ENCODE results near the gene CTNNBL1. TPM values are rescaled to one million over a fixed set of nuclear protein-coding genes. Genes with fewer than 3 reads are reported as not detected.
"Not testable (repeated sequence)": the region's sequence is repeated elsewhere in the genome, so short reads cannot be mapped to it uniquely, and the experiment has no call there.

CTNNBL1 gene
- polyA plus RNA-seq, 4 donors, result 36.2 to 66.5 (median 50.1) TPM

GRCh38 chr20:37656945-37657344, 36.9 kb upstream of the CTNNBL1 start:
- Histone ChIP-seq H3K27me3 (ENCODE audit: control insufficient read depth in 3 of 3, insufficient read depth in 3 of 3, low read length in 3 of 3) (no peaks in the 10 kb centered on the region), H3K27ac (ENCODE audit: low read depth in 1 of 3, low read length in 2 of 3) (no peak overlapping the region), H3K9me3 (ENCODE audit: control insufficient read depth in 2 of 2, insufficient read depth in 1 of 2, low read depth in 1 of 2, low read length in 1 of 2) (no peaks in the 10 kb centered on the region), H3K4me1 (ENCODE audit: control insufficient read depth in 3 of 3, insufficient read depth in 2 of 3, low read depth in 1 of 3, low read length in 2 of 3) (no peaks in the 10 kb centered on the region), H3K4me3 (ENCODE audit: low read depth in 1 of 3, low read length in 3 of 3) (no peak overlapping the region), H3K36me3 (ENCODE audit: control insufficient read depth in 3 of 3, insufficient read depth in 2 of 3, low read depth in 1 of 3, low read length in 3 of 3) (no peaks in the 10 kb centered on the region)
- WGBS, 3 donors, result 67 to 84% (median 69%) methylated on average over 6 of the region's 6 CpGs
- DNase-seq, result no peak
- no peak for FAIRE-seq

GRCh38 chr20:37657924-37658804, 35.7 kb upstream of the CTNNBL1 start:
- 57 to 63% (median 59%) methylated on average over 6 of the region's 6 CpGs for WGBS, 3 donors
- Histone ChIP-seq H3K27ac (ENCODE audit: low read depth in 1 of 3, low read length in 2 of 3) (no peak overlapping the region), H3K4me1 (ENCODE audit: control insufficient read depth in 3 of 3, insufficient read depth in 2 of 3, low read depth in 1 of 3, low read length in 2 of 3) (no peaks in the 10 kb centered on the region), H3K27me3 (ENCODE audit: control insufficient read depth in 3 of 3, insufficient read depth in 3 of 3, low read length in 3 of 3) (no peaks in the 10 kb centered on the region), H3K4me3 (ENCODE audit: low read depth in 1 of 3, low read length in 3 of 3) (no peak overlapping the region), H3K9me3 (ENCODE audit: control insufficient read depth in 2 of 2, insufficient read depth in 1 of 2, low read depth in 1 of 2, low read length in 1 of 2) (no peaks in the 10 kb centered on the region), H3K36me3 (ENCODE audit: control insufficient read depth in 3 of 3, insufficient read depth in 2 of 3, low read depth in 1 of 3, low read length in 3 of 3) (no peaks in the 10 kb centered on the region)
- no peak for FAIRE-seq
- no peak for DNase-seq

DNA sequence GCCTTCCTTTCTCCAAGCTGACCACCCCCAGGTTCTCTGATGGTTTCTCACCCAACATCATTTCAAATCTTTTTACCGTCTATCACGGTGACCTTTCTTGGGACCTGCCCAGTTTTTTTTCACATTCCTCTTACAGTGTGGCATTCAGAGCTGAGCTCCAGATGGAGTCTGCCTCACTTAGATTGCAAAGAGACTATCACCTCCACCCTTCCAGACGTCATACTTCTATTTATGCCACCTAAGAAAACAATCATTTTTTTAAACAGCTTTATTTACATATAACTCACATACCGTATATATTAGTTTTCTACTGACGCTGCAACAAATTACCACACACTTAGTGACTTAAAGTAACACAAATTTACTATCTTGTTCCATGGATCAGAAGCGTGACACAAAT, 32.3 kb upstream of the CTNNBL1 start:
- no peak overlapping the region for H3K27ac ChIP-seq (ENCODE audit: low read depth in 1 of 3, low read length in 2 of 3)
- no peaks in the 10 kb centered on the region for H3K36me3 ChIP-seq (ENCODE audit: control insufficient read depth in 3 of 3, insufficient read depth in 2 of 3, low read depth in 1 of 3, low read length in 3 of 3)
- H3K4me3 ChIP-seq (ENCODE audit: low read depth in 1 of 3, low read length in 3 of 3), result no peak overlapping the region
- 63 to 72% (median 70%) methylated on average over 6 of the region's 6 CpGs for WGBS, 3 donors
- no peaks in the 10 kb centered on the region for H3K4me1 ChIP-seq (ENCODE audit: control insufficient read depth in 3 of 3, insufficient read depth in 2 of 3, low read depth in 1 of 3, low read length in 2 of 3)
- H3K9me3 ChIP-seq (ENCODE audit: control insufficient read depth in 2 of 2, insufficient read depth in 1 of 2, low read depth in 1 of 2, low read length in 1 of 2), result no peaks in the 10 kb centered on the region
- FAIRE-seq (no peak), DNase-seq (no peak)
- H3K27me3 ChIP-seq (ENCODE audit: control insufficient read depth in 3 of 3, insufficient read depth in 3 of 3, low read length in 3 of 3), result peaks cover 0 to 1% (median 0%) of the 10 kb centered on the region in 3 donors

DNA sequence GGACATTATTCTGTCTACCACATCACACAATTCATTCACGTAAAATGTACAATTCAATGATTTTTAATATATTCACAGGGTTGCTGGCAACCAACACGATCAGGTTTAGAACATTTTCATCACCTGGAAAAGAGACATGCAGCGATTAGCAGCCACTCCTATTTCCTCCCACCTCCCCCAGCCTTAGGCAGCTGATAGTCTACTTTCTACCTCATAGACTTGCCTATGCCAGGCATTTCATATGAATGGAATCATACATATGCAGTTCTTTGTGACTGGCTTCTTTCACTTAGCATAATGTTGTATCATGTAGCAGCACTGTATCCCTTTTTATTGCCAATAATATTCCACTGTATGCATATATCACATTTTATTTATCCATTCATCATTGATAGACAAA, 31.5 kb upstream of the CTNNBL1 start:
- H3K9me3 ChIP-seq (ENCODE audit: control insufficient read depth in 2 of 2, insufficient read depth in 1 of 2, low read depth in 1 of 2, low read length in 1 of 2), result no peaks in the 10 kb centered on the region
- no peak overlapping the region for H3K27ac ChIP-seq (ENCODE audit: low read depth in 1 of 3, low read length in 2 of 3)
- H3K27me3 ChIP-seq (ENCODE audit: control insufficient read depth in 3 of 3, insufficient read depth in 3 of 3, low read length in 3 of 3), result peaks cover 0 to 1% (median 0%) of the 10 kb centered on the region in 3 donors
- no peak for FAIRE-seq
- WGBS, 3 donors, result 48 to 60% (median 58%) methylated on average over 3 of the region's 3 CpGs
- no peaks in the 10 kb centered on the region for H3K36me3 ChIP-seq (ENCODE audit: control insufficient read depth in 3 of 3, insufficient read depth in 2 of 3, low read depth in 1 of 3, low read length in 3 of 3)
- H3K4me1 ChIP-seq (ENCODE audit: control insufficient read depth in 3 of 3, insufficient read depth in 2 of 3, low read depth in 1 of 3, low read length in 2 of 3), result no peaks in the 10 kb centered on the region
- H3K4me3 ChIP-seq (ENCODE audit: low read depth in 1 of 3, low read length in 3 of 3), result no peak overlapping the region
- DNase-seq, result no peak

DNA sequence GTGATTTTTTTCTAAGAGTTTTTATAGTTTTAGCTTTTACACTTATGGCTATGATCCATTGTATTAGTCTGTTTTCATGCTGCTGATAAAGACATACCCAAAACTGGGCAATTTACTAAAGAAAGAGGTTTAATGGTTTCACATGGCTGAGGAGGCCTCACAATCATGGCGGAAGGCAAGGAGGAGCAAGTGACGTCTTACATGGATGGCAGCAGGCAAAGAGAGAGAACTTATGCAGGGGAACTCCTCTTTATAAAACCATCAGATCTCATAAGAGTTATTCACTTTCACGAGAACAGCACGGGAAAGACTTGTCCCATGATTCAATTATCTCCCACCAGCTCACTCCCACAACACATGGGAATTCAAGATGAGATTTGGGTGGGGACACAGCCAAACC, 29.2 kb upstream of the CTNNBL1 start:
- not testable (repeated sequence) for H3K27ac ChIP-seq (ENCODE audit: low read depth in 1 of 3, low read length in 2 of 3); H3K4me3 ChIP-seq (ENCODE audit: low read depth in 1 of 3, low read length in 3 of 3); H3K4me1 ChIP-seq (ENCODE audit: control insufficient read depth in 3 of 3, insufficient read depth in 2 of 3, low read depth in 1 of 3, low read length in 2 of 3); DNase-seq; H3K36me3 ChIP-seq (ENCODE audit: control insufficient read depth in 3 of 3, insufficient read depth in 2 of 3, low read depth in 1 of 3, low read length in 3 of 3); H3K9me3 ChIP-seq (ENCODE audit: control insufficient read depth in 2 of 2, insufficient read depth in 1 of 2, low read depth in 1 of 2, low read length in 1 of 2); H3K27me3 ChIP-seq (ENCODE audit: control insufficient read depth in 3 of 3, insufficient read depth in 3 of 3, low read length in 3 of 3); FAIRE-seq
- WGBS, 3 donors, result 94 to 99% (median 94%) methylated on average over 4 of the region's 4 CpGs

GRCh38 chr20:37668166-37668565, 25.7 kb upstream of the CTNNBL1 start:
- peaks cover 0 to 7% (median 1%) of the 10 kb centered on the region in 3 donors for H3K27me3 ChIP-seq (ENCODE audit: control insufficient read depth in 3 of 3, insufficient read depth in 3 of 3, low read length in 3 of 3)
- no peak overlapping the region for H3K27ac ChIP-seq (ENCODE audit: low read depth in 1 of 3, low read length in 2 of 3)
- H3K4me3 ChIP-seq (ENCODE audit: low read depth in 1 of 3, low read length in 3 of 3), result no peak overlapping the region
- FAIRE-seq (no peak), DNase-seq (no peak)
- H3K9me3 ChIP-seq (ENCODE audit: control insufficient read depth in 2 of 2, insufficient read depth in 1 of 2, low read depth in 1 of 2, low read length in 1 of 2), result no peaks in the 10 kb centered on the region
- H3K36me3 ChIP-seq (ENCODE audit: control insufficient read depth in 3 of 3, insufficient read depth in 2 of 3, low read depth in 1 of 3, low read length in 3 of 3), result no peaks in the 10 kb centered on the region
- 78 to 91% (median 82%) methylated on average over 9 of the region's 9 CpGs for WGBS, 3 donors
- peaks cover 0 to 3% (median 0%) of the 10 kb centered on the region in 3 donors for H3K4me1 ChIP-seq (ENCODE audit: control insufficient read depth in 3 of 3, insufficient read depth in 2 of 3, low read depth in 1 of 3, low read length in 2 of 3)

DNA sequence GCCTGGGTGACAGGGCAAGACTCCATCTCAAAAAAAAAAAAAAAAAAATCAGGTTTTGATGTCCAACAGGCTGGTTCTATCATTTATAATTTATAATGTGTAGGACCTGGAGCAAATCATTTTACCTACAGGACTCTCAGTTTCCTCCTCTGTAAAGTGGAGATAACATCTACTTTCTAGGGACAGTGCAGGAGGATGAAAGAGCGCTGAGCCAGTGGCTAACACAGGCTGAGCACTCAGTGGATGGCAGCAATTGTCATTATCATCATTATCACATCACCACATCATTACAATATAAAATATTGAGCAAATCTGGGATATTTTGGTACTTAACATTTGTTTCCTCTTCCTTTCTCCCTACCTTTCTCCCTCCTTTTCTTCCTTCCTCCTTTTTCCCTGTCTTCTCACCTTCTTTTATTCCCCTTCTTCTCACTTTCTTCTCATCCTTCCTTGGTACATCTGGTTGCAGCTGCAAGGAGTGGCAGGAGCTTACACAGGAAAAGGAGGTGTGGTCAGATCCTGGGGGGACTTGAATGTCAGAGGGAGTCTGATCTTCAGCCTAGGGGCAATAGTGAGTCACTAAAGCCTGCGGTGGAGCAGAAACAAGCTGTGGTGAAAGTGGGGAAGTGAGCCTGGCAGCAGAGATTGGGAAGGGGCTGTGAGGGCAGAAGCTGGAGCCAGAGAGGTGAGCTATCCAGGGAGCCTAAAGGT, 24.6 kb upstream of the CTNNBL1 start:
- Histone ChIP-seq H3K27me3 (ENCODE audit: control insufficient read depth in 3 of 3, insufficient read depth in 3 of 3, low read length in 3 of 3) (peaks cover 0 to 7% (median 2%) of the 10 kb centered on the region in 3 donors), H3K36me3 (ENCODE audit: control insufficient read depth in 3 of 3, insufficient read depth in 2 of 3, low read depth in 1 of 3, low read length in 3 of 3) (no peaks in the 10 kb centered on the region), H3K9me3 (ENCODE audit: control insufficient read depth in 2 of 2, insufficient read depth in 1 of 2, low read depth in 1 of 2, low read length in 1 of 2) (no peaks in the 10 kb centered on the region), H3K27ac (ENCODE audit: low read depth in 1 of 3, low read length in 2 of 3) (peak overlapping the region in 1 of 3 donors; percentile 13), H3K4me1 (ENCODE audit: control insufficient read depth in 3 of 3, insufficient read depth in 2 of 3, low read depth in 1 of 3, low read length in 2 of 3) (peaks cover 0 to 6% (median 0%) of the 10 kb centered on the region in 3 donors), H3K4me3 (ENCODE audit: low read depth in 1 of 3, low read length in 3 of 3) (no peak overlapping the region)
- FAIRE-seq (no peak), DNase-seq (no peak)
- WGBS, 3 donors, result 42 to 47% (median 46%) methylated on average over 2 of the region's 2 CpGs

DNA sequence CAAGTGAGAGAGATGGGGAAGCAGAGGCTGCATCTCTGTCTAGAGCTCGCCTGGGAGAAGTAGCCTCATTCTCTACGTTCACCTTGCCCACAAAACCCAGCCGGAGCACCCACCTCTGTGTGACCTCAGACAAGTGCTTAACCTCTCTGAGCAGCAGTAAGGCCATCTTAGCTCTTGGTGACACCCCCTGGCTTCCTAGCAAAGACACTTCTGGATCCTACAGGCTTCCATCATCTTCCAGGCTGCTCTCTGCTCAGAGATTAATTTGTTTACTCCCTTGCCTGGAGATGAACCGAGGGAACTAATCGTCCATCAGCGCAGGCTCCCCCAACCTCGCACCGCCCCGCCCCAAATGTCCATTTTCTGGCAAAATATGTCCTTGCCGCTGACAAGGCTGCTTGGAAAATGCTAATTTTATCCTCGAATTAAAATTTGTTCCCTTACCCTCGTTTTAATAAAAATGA, 24.0 kb upstream of the CTNNBL1 start:
- Histone ChIP-seq H3K27me3 (ENCODE audit: control insufficient read depth in 3 of 3, insufficient read depth in 3 of 3, low read length in 3 of 3) (peaks cover 0 to 7% (median 3%) of the 10 kb centered on the region in 3 donors), H3K4me3 (ENCODE audit: low read depth in 1 of 3, low read length in 3 of 3) (no peak overlapping the region), H3K9me3 (ENCODE audit: control insufficient read depth in 2 of 2, insufficient read depth in 1 of 2, low read depth in 1 of 2, low read length in 1 of 2) (no peaks in the 10 kb centered on the region), H3K27ac (ENCODE audit: low read depth in 1 of 3, low read length in 2 of 3) (peak overlapping the region in 1 of 3 donors; percentile 13), H3K36me3 (ENCODE audit: control insufficient read depth in 3 of 3, insufficient read depth in 2 of 3, low read depth in 1 of 3, low read length in 3 of 3) (no peaks in the 10 kb centered on the region), H3K4me1 (ENCODE audit: control insufficient read depth in 3 of 3, insufficient read depth in 2 of 3, low read depth in 1 of 3, low read length in 2 of 3) (peaks cover 0 to 6% (median 0%) of the 10 kb centered on the region in 3 donors)
- WGBS, 3 donors, result 50 to 56% (median 51%) methylated on average over 12 of the region's 12 CpGs
- FAIRE-seq, result no peak
- no peak for DNase-seq

Data from small intestine (tissue), 7 donors.